Measurements from ENCODE around the gene ENTREP1. TPM values are rescaled to one million over a fixed set of nuclear protein-coding genes. Genes with fewer than 3 reads are reported as not detected.
A peak's percentile ranks its signal among the peaks of the same experiment; 100 is the strongest.

The ENTREP1 gene
- total RNA-seq, 1 experiment from 2014 or later = 21.3 TPM

GRCh38 chr9:69332067-69332685, 7.2 kb downstream of the ENTREP1 start:
- H2BK120ac ChIP-seq (ENCODE audit: low read depth, low read length, poor library complexity, severe bottlenecking) = no peak overlapping the region
- peak overlapping the region; percentile 51 for H4K91ac ChIP-seq (ENCODE audit: insufficient read length, low read depth, low read length)
- no peak overlapping the region for H3K56ac ChIP-seq (ENCODE audit: insufficient read length, low read depth, low read length)
- H3K27me3 Mint-ChIP-seq (ENCODE audit: low read depth) = no peaks in the 10 kb centered on the region
- H3K14ac ChIP-seq (ENCODE audit: insufficient read depth, low read length) = no peak overlapping the region
- no peaks in the 10 kb centered on the region for H3K79me1 ChIP-seq (ENCODE audit: insufficient read depth, low read depth, low read length, poor library complexity, severe bottlenecking)
- peaks cover 28 to 30% of the 10 kb centered on the region in 2 experiments for H3K4me1 Mint-ChIP-seq
- no peak overlapping the region for H4K8ac ChIP-seq (replicated peaks; ENCODE audit: insufficient read length, low read depth, low read length)
- no peak overlapping the region for H2BK12ac ChIP-seq (ENCODE audit: insufficient read length, low read depth, low read length)
- no peak overlapping the region for H3K9ac ChIP-seq (ENCODE audit: extremely low read depth, insufficient read length, low read length)
- peak overlapping the region; percentile 20 for H3K4me2 ChIP-seq (ENCODE audit: insufficient read depth, insufficient read length, low read length)
- no peak overlapping the region for H2BK20ac ChIP-seq (ENCODE audit: low read depth, low read length, poor library complexity, severe bottlenecking)
- no peak overlapping the region for H2AFZ ChIP-seq (ENCODE audit: low read length)
- H3K9me3 Mint-ChIP-seq = no peaks in the 10 kb centered on the region
- no peak overlapping the region for H3K4me3 Mint-ChIP-seq
- H3K4ac ChIP-seq (ENCODE audit: low read depth, low read length) = no peak overlapping the region
- no peaks in the 10 kb centered on the region for H3K27me3 ChIP-seq (ENCODE audit: insufficient read depth, low read length)
- DNase-seq = no peak
- no peak overlapping the region for H3K23ac ChIP-seq (ENCODE audit: insufficient read length, low read depth, low read length)
- H2BK5ac ChIP-seq (ENCODE audit: insufficient read length, low read length) = no peak overlapping the region
- H3K18ac ChIP-seq (ENCODE audit: insufficient read length, low read depth, low read length) = no peak overlapping the region
- peak overlapping the region; percentile 13 to 31 (median 25); a peak in 4 of 7 replicates for H3K27ac Mint-ChIP-seq
- 0 out of 7 replicates have a peak, but pooled peaks cover 0 to 2% (median 0%) of the 10 kb centered on the region in 3 experiments for H3K36me3 Mint-ChIP-seq (ENCODE audit: insufficient read depth in 1 of 3, low read depth in 3 of 3)
- H3K9me3 ChIP-seq (ENCODE audit: control insufficient read depth, low read depth, low read length) = no peaks in the 10 kb centered on the region
- H3K4me1 ChIP-seq (ENCODE audit: insufficient read depth, low read length) = peaks cover 8% of the 10 kb centered on the region; the same call in 1 of the 2 replicates
- peak overlapping the region; percentile 47 for H2AK5ac ChIP-seq (ENCODE audit: insufficient read length, low read length)
- TF ChIP-seq CTCF (conservative IDR thresholded peaks at IDR 0.05) = no peak
- H3K79me2 ChIP-seq (ENCODE audit: insufficient read depth, low read length) = peaks cover under 1% of the 10 kb centered on the region; the same call in 1 of the 2 replicates
- peak overlapping the region; percentile 76 for H4K5ac ChIP-seq (ENCODE audit: insufficient read length, low read depth, low read length)
- no CpG with 5 or more reads among the region's 5 CpGs for WGBS (ENCODE audit: extremely low coverage, insufficient read length, low lambda C conversion rate)
- no peak overlapping the region for H3K27ac ChIP-seq (ENCODE audit: insufficient read length, low read depth, low read length)
- H3K23me2 ChIP-seq (ENCODE audit: insufficient read length, low read depth, low read length, poor library complexity, severe bottlenecking) = no peaks in the 10 kb centered on the region
- no peak overlapping the region for H2BK15ac ChIP-seq (ENCODE audit: low read depth, low read length)
- peaks cover 2% of the 10 kb centered on the region for H4K20me1 ChIP-seq (ENCODE audit: control insufficient read depth, insufficient read depth, insufficient read length)
- no peak overlapping the region for H3T11ph ChIP-seq (ENCODE audit: low read length)
